ENCODE data around the gene PRKN.

Gene PRKN

GRCh38 chr6:162154001-162154400, 573.6 kb downstream of the PRKN start:
- H3K27ac ChIP-seq: no peak overlapping the region
- TF ChIP-seq CTCF (conservative IDR thresholded peaks at IDR 0.05): no peak

- no peak overlapping the region for H3K27ac ChIP-seq
- TF ChIP-seq CTCF (conservative IDR thresholded peaks at IDR 0.05): no peak
These were observed 574.4 kb downstream of the PRKN start for GRCh38 chr6:162153120-162153519.

- no peak for TF ChIP-seq CTCF (conservative IDR thresholded peaks at IDR 0.05)
- H3K27ac ChIP-seq: no peak overlapping the region
These were observed 576.4 kb downstream of the PRKN start for GRCh38 chr6:162151021-162151665.

- no peak overlapping the region for H3K27ac ChIP-seq
- no peak for TF ChIP-seq CTCF (conservative IDR thresholded peaks at IDR 0.05)
These were observed 577.3 kb downstream of the PRKN start for GRCh38 chr6:162150295-162150694.

- H3K27ac ChIP-seq: no peak overlapping the region
- no peak for TF ChIP-seq CTCF (conservative IDR thresholded peaks at IDR 0.05)
These were observed 577.8 kb downstream of the PRKN start for GRCh38 chr6:162149786-162150185.

- no peak for TF ChIP-seq CTCF (conservative IDR thresholded peaks at IDR 0.05)
- H3K27ac ChIP-seq: no peak overlapping the region
These were observed 579.8 kb downstream of the PRKN start for GRCh38 chr6:162147805-162148204.

- no peak for TF ChIP-seq CTCF (conservative IDR thresholded peaks at IDR 0.05)
- H3K27ac ChIP-seq: no peak overlapping the region
These were observed 580.3 kb downstream of the PRKN start for GRCh38 chr6:162147281-162147680.

Data from VCaP (cell line).